Mesodermal cell (in vitro differentiated cells): ENCODE data around the gene PAOX. TPM values are rescaled to one million over a fixed set of nuclear protein-coding genes. Genes with fewer than 3 reads are reported as not detected.

Experiments
- H3K27ac ChIP-seq: 2 replicates; pipeline ENCODE4 v1.7.0; 2013; ENCODE audit warnings: mild to moderate bottlenecking, low read depth, low read length, moderate library complexity; ENCODE audit not compliant: severe bottlenecking
- H3K36me3 ChIP-seq: 2 replicates; pipeline ENCODE4 v1.7.1; 2013; ENCODE audit warnings: mild to moderate bottlenecking, low read length, moderate library complexity; ENCODE audit not compliant: control insufficient read depth, insufficient read depth
- H3K4me1 ChIP-seq: one replicate; pipeline ENCODE4 v1.7.1; 2013; ENCODE audit warnings: mild to moderate bottlenecking, low read length; ENCODE audit not compliant: insufficient read depth, control insufficient read depth, poor library complexity, severe bottlenecking
- H3K4me3 ChIP-seq: 2 replicates; pipeline ENCODE4 v1.7.0; 2013; ENCODE audit warnings: low read length, control low read depth, mild to moderate bottlenecking; ENCODE audit not compliant: insufficient read depth, poor library complexity, severe bottlenecking; ENCODE audit errors: extremely low read depth
- H3K9me3 ChIP-seq: 2 replicates; pipeline ENCODE4 v1.7.1; 2013; ENCODE audit warnings: mild to moderate bottlenecking, low read length, moderate library complexity; ENCODE audit not compliant: control insufficient read depth
- WGBS, 2 experiments: methylation state at CpG; one replicate each; pipeline ENCODE4 v1.1.5; 2013; ENCODE audit warnings: missing lambda C conversion rate in 2 of 2; ENCODE audit not compliant: insufficient coverage in 2 of 2; 5-methylcytosine and 5-hydroxymethylcytosine counted together
- polyA plus RNA-seq, 2 experiments: library from polyadenylated mRNA; stranded (reverse); fragments of 50-300 nt; gene quantifications; one replicate each; pipeline ENCODE4 v1.2.3, GENCODE V29; 2013

The PAOX gene
- 5.7 TPM for polyA plus RNA-seq (2013, experiment 1 of 2)
- 4.6 TPM for polyA plus RNA-seq (2013, experiment 2 of 2)

DNA sequence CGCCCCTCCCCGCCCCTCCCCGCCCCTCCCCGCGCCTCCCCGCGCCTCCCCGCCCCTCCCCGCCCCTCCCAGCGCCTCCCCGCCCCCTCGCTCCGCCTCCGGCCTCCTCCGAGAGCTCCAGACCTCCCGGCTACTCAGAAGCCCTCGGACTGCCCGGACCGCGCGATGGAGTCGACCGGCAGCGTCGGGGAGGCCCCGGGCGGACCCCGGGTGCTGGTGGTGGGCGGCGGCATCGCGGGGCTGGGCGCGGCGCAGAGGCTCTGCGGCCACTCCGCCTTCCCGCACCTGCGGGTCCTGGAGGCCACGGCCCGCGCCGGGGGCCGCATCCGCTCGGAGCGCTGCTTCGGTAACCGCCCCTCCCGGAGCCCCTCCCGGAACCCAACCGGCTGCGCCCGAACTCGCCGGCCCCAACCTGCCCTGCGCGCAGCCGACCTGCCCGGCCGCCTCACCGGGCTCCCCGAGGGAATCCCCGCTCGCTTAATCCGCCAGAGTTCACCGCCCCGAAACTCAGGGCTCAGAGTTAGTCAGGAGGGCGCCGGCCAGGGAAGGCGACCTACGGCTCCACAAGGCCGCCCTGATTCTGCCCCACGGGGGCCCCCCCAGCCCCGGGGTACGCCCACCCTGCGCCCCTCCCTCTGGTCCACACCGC, at the start of gene PAOX:
Gene PAOX (plus strand): TSS at position 111 of the 649 bp plus-strand sequence. CDS start 55 bp downstream, at position 166.
- Histone ChIP-seq H3K9me3 (no peaks in the 10 kb centered on the region), H3K4me3 (peak within 1 kb of the TSS; percentile 67), H3K4me1 (no peaks in the 10 kb centered on the region), H3K27ac (no peak within 1 kb of the TSS), H3K36me3 (peaks cover 11% of the 10 kb centered on the region)
- WGBS, 2 experiments = 9 to 13% methylated on average over 52 to 54 of the region's 78 CpGs

- Histone ChIP-seq H3K4me1 (peaks cover 5% of the 10 kb centered on the region), H3K4me3 (no peak overlapping the region), H3K9me3 (no peaks in the 10 kb centered on the region), H3K27ac (no peak overlapping the region), H3K36me3 (no peaks in the 10 kb centered on the region)
- WGBS, 2 experiments = 6 to 7% methylated on average over 35 to 36 of the region's 37 CpGs
Observed at GRCh38 chr10:133329491-133330202, 49.4 kb upstream of the PAOX start.

DNA sequence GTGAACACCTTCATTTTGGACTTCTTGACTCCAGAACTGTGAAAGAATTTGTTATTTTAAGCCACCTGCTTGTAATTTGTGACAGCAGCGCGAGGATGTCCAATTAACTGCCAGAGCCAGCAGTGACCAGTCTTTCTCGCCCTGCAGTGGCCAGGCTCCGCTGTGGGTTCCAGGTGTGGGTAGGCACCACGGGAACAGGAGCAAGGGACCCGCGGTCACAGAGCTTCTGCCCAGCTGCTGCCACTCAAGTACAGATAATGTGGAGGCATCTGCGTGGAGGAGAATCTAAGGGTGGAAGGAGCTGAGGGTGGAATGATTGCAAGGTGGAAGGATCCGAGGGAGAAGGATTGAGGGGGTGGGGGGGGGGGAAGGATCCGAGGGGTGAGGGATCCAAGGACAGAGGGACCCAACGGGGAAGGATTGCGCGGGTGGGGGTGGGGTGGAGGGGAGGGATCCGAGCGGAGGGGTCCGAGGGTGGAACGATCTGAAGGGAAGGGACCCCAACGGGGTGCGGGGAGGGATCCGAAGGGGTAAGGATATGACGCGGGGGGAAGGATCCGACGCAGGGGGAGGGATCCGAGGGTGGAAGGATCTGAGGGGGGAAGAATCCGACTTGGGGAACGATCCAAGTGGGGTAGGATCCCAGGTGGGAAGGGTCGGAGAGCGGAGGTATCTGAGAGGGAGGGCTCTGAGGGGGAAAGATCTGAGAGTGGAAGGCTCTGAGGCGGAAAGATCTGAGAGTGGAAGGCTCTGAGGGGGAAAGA, 45.9 kb upstream of the PAOX start:
- no peaks in the 10 kb centered on the region for H3K9me3 ChIP-seq
- H3K27ac ChIP-seq = no peak overlapping the region
- no peaks in the 10 kb centered on the region for H3K36me3 ChIP-seq
- H3K4me3 ChIP-seq = no peak overlapping the region
- WGBS, 2 experiments = 67 to 72% methylated on average over 16 to 28 of the region's 30 CpGs
- peaks cover 16% of the 10 kb centered on the region for H3K4me1 ChIP-seq

GRCh38 chr10:133334503-133335245, 44.4 kb upstream of the PAOX start:
- Histone ChIP-seq H3K36me3 (no peaks in the 10 kb centered on the region), H3K9me3 (no peaks in the 10 kb centered on the region), H3K27ac (no peak overlapping the region), H3K4me3 (peak overlapping the region; percentile 36), H3K4me1 (peaks cover 12% of the 10 kb centered on the region)
- 23 to 27% methylated on average over 40 to 44 of the region's 51 CpGs for WGBS, 2 experiments

DNA sequence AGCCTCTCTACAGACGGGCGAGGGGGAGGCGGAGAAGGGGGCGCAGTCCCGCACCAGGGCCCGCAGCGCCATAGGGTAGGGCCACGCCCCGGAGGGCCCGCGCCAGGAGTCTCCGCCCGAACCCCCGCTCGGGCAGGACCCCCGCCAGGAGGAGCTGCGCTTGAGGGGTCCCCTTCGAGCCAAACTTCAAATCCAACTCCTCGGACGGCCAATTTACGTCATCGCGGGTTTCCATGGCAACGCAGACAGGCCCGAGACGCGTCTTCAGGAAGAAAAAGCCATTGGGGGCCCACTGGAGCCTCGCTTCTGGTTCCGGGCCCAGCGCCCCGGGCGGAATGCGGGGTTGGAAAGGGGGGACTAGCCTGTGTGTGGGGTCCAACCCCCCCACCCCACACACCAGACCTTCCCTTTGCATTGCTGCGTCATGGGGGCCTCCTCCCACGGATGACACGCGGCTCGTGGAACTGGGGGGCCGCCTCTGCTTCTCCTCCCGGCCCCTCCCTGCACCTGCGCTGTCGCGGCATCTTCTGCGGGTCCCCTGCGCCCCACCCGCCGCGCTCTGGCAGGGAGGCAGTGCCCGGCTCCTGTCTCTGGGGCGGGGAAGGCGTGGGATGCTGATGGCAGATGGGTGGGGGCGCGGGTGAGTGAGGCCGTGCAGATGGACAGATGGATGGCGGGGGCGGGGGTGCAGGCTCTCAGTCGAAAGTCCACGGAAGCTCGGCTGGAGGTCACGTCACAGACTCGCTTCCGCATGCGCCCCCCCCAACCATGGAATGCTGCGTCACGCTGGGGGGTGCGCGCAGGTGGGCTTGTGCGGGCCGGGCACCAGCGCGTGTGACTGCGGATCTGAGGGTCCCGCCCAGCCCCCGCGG, 43.6 kb upstream of the PAOX start:
- Histone ChIP-seq H3K9me3 (no peaks in the 10 kb centered on the region), H3K4me3 (peak overlapping the region; percentile 36), H3K36me3 (no peaks in the 10 kb centered on the region), H3K27ac (no peak overlapping the region), H3K4me1 (peaks cover 12% of the 10 kb centered on the region)
- 7 to 10% methylated on average over 47 to 63 of the region's 75 CpGs for WGBS, 2 experiments

DNA sequence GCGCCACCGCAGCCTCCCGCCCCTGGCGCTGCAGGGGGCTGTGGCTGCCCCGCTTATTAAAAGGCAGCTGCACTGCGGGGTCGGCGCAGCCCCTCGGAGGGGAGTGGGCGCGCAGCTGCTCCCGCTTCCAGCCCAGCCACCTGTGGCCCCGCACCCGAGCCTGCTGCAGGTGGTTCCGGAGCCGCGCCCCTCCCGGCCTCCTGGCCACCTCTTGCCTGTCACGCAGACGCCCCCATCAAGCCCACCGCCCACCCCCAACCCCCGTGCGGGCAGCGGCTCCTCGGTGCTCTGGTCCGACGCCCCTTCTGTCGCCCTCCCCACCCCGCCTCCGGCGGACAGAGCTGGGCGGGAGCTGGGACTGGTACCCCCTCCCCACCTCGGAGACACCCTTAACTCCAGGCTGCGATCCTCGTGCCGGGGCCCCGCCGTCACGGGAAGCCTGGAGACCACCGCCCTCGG, 42.9 kb upstream of the PAOX start:
- H3K36me3 ChIP-seq = no peaks in the 10 kb centered on the region
- H3K4me3 ChIP-seq = no peak overlapping the region
- 19 to 22% methylated on average over 13 to 18 of the region's 41 CpGs for WGBS, 2 experiments
- peaks cover 12% of the 10 kb centered on the region for H3K4me1 ChIP-seq
- H3K27ac ChIP-seq = no peak overlapping the region
- H3K9me3 ChIP-seq = no peaks in the 10 kb centered on the region

- H3K9me3 ChIP-seq = no peaks in the 10 kb centered on the region
- no peak within 1 kb of the TSS for H3K4me3 ChIP-seq
- 33 to 39% methylated on average over 48 to 52 of the region's 63 CpGs for WGBS, 2 experiments
- peaks cover 12% of the 10 kb centered on the region for H3K4me1 ChIP-seq
- no peak within 1 kb of the TSS for H3K27ac ChIP-seq
- no peaks in the 10 kb centered on the region for H3K36me3 ChIP-seq
Observed at GRCh38 chr10:133336577-133337369, 42.3 kb upstream of the PAOX start, which contains the start of gene CALY. TSS of gene CALY (minus strand) at chr10:133336896. CDS start at chr10:133328989, 7,907 bp downstream.

GRCh38 chr10:133337370-133337725, 41.7 kb upstream of the PAOX start:
- Histone ChIP-seq H3K27ac (no peak overlapping the region), H3K4me1 (peaks cover 12% of the 10 kb centered on the region), H3K36me3 (no peaks in the 10 kb centered on the region), H3K9me3 (no peaks in the 10 kb centered on the region), H3K4me3 (no peak overlapping the region)
- 83 to 86% methylated on average over 2 to 3 of the region's 3 CpGs for WGBS, 2 experiments
